Measurements from ENCODE around the gene ENAH. TPM values are rescaled to one million over a fixed set of nuclear protein-coding genes. Genes with fewer than 3 reads are reported as not detected.

Gene ENAH
- total RNA-seq, 1 experiment from 2014 or later, result 285 TPM

DNA sequence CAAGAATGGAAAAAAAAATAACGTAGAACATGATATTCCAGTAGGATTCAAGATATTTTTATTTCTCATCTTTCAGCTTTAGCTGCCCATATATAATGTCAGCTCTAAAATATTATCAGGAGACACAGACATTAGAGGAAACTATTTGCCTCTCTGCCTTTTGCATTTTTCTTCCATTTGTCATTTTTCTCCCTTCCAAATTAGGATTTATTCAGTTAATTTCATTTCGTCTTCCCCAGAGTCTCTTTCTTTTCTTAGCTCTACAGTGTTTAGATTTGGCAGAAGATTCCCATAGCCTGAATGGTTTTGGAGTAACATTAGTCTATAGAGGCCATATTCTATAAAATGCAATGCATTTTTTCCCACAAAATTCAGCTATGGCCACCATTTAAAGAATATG is 5.1 kb upstream of the ENAH start:
- Histone ChIP-seq H4K5ac (ENCODE audit: insufficient read length, low read depth, low read length) (no peak overlapping the region), H2AFZ (ENCODE audit: low read length) (no peak overlapping the region), H3K27ac (ENCODE audit: insufficient read length, low read depth, low read length) (no peak overlapping the region), H3K9ac (ENCODE audit: extremely low read depth, insufficient read length, low read length) (no peak overlapping the region), H2BK12ac (ENCODE audit: insufficient read length, low read depth, low read length) (no peak overlapping the region), H3K9me3 (ENCODE audit: control insufficient read depth, low read depth, low read length) (no peaks in the 10 kb centered on the region), H2BK15ac (ENCODE audit: low read depth, low read length) (no peak overlapping the region), H3K4me1 (ENCODE audit: insufficient read depth, low read length) (no peaks in the 10 kb centered on the region), H3K79me2 (ENCODE audit: insufficient read depth, low read length) (no peaks in the 10 kb centered on the region), H3K18ac (ENCODE audit: insufficient read length, low read depth, low read length) (no peak overlapping the region), H2BK20ac (ENCODE audit: low read depth, low read length, poor library complexity, severe bottlenecking) (no peak overlapping the region), H4K91ac (ENCODE audit: insufficient read length, low read depth, low read length) (no peak overlapping the region), H4K20me1 (ENCODE audit: control insufficient read depth, insufficient read depth, insufficient read length) (no peaks in the 10 kb centered on the region), H3K27me3 (ENCODE audit: insufficient read depth, low read length) (no peaks in the 10 kb centered on the region), H2BK120ac (ENCODE audit: low read depth, low read length, poor library complexity, severe bottlenecking) (no peak overlapping the region), H3K56ac (ENCODE audit: insufficient read length, low read depth, low read length) (no peak overlapping the region), H3T11ph (ENCODE audit: low read length) (no peak overlapping the region), H3K14ac (ENCODE audit: insufficient read depth, low read length) (no peak overlapping the region), H3K23me2 (ENCODE audit: insufficient read length, low read depth, low read length, poor library complexity, severe bottlenecking) (no peaks in the 10 kb centered on the region), H4K8ac (replicated peaks; ENCODE audit: insufficient read length, low read depth, low read length) (no peak overlapping the region), H3K4me2 (ENCODE audit: insufficient read depth, insufficient read length, low read length) (no peak overlapping the region), H3K23ac (ENCODE audit: insufficient read length, low read depth, low read length) (no peak overlapping the region), H2BK5ac (ENCODE audit: insufficient read length, low read length) (no peak overlapping the region), H3K4ac (ENCODE audit: low read depth, low read length) (no peak overlapping the region), H3K79me1 (ENCODE audit: insufficient read depth, low read depth, low read length, poor library complexity, severe bottlenecking) (no peaks in the 10 kb centered on the region), H2AK5ac (ENCODE audit: insufficient read length, low read length) (no peak overlapping the region)
- H3K4me1 Mint-ChIP-seq, result peaks cover 14 to 17% of the 10 kb centered on the region in 2 experiments
- no CpG with 5 or more reads among the region's 2 CpGs for WGBS (ENCODE audit: extremely low coverage, insufficient read length, low lambda C conversion rate)
- no peak overlapping the region for H3K27ac Mint-ChIP-seq
- H3K4me3 Mint-ChIP-seq, result no peak overlapping the region
- no peaks in the 10 kb centered on the region for H3K36me3 Mint-ChIP-seq (ENCODE audit: insufficient read depth in 1 of 3, low read depth in 3 of 3)
- no peak for DNase-seq
- H3K9me3 Mint-ChIP-seq, result no peaks in the 10 kb centered on the region
- H3K27me3 Mint-ChIP-seq (ENCODE audit: low read depth), result no peaks in the 10 kb centered on the region; the same call in 1 of the 2 replicates
- TF ChIP-seq, protein P1, sequence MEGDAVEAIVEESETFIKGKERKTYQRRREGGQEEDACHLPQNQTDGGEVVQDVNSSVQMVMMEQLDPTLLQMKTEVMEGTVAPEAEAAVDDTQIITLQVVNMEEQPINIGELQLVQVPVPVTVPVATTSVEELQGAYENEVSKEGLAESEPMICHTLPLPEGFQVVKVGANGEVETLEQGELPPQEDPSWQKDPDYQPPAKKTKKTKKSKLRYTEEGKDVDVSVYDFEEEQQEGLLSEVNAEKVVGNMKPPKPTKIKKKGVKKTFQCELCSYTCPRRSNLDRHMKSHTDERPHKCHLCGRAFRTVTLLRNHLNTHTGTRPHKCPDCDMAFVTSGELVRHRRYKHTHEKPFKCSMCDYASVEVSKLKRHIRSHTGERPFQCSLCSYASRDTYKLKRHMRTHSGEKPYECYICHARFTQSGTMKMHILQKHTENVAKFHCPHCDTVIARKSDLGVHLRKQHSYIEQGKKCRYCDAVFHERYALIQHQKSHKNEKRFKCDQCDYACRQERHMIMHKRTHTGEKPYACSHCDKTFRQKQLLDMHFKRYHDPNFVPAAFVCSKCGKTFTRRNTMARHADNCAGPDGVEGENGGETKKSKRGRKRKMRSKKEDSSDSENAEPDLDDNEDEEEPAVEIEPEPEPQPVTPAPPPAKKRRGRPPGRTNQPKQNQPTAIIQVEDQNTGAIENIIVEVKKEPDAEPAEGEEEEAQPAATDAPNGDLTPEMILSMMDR (conservative IDR thresholded peaks at IDR 0.05), result no peak
